Caco-2 (cell line): ENCODE results near the gene KIF2A. TPM values are rescaled to one million over a fixed set of nuclear protein-coding genes. Genes with fewer than 3 reads are reported as not detected.

Experiments
- BruUV-seq: library from RNA; stranded (reverse); fragments of 400-500 nt; replicated peaks from 2 replicates; lab custom pipeline; 2021; lab: Mats Ljungman, UMichigan
- CTCF ChIA-PET: fragments of 300-600 bp; sonication (Branson Sonifier 250); formaldehyde crosslinking; loops from one replicate; lab custom pipeline; 2022; ENCODE audit warnings: antibody characterized with exemption; lab: Charles Lee
- POLR2A ChIA-PET: fragments of 300-600 bp; sonication (Branson Sonifier 250); formaldehyde crosslinking; loops from one replicate; lab custom pipeline; 2022; ENCODE audit warnings: antibody characterized with exemption; lab: Charles Lee
- DNase-seq, 2 experiments: peaks; one replicate each; pipeline versions ENCODE4 v3.0.0 to v3.0.0-alpha.2; 2020 to 2022
- H3K27me3 ChIP-seq: replicated peaks from 2 replicates; pipeline ENCODE4 v1.6.0; 2011; ENCODE audit warnings: low read length; ENCODE audit not compliant: control insufficient read depth, insufficient read depth
- H3K36me3 ChIP-seq: 2 replicates; pipeline ENCODE4 v1.5.1; 2011; ENCODE audit warnings: low read length; ENCODE audit not compliant: control insufficient read depth, insufficient read depth
- H3K4me1 ChIP-seq: fragments of 250-450 bp; sonication (Bioruptor Pico); 2 replicates; pipeline ENCODE4 v1.5.1; 2020; ENCODE audit warnings: mild to moderate bottlenecking
- H3K4me3 ChIP-seq: 2 replicates; pipeline ENCODE4 v1.5.1; 2011; ENCODE audit warnings: low read depth, mild to moderate bottlenecking, control low read depth, low read length
- H3K9me3 ChIP-seq: fragments of 250-450 bp; sonication (Bioruptor Pico); 2 replicates; pipeline ENCODE4 v1.5.1; 2020; ENCODE audit warnings: mild to moderate bottlenecking, moderate library complexity
- H3K27ac Mint-ChIP-seq: one replicate; pipeline ENCODE4 v1.8.0; 2022; ENCODE audit warnings: mixed read lengths; ENCODE audit not compliant: unreplicated experiment
- H3K27me3 Mint-ChIP-seq: one replicate; pipeline ENCODE4 v1.8.0; 2022; ENCODE audit warnings: mixed read lengths; ENCODE audit not compliant: insufficient read depth, unreplicated experiment
- H3K36me3 Mint-ChIP-seq: one replicate; pipeline ENCODE4 v1.8.0; 2022; ENCODE audit warnings: mild to moderate bottlenecking, mixed read lengths; ENCODE audit not compliant: insufficient read depth, unreplicated experiment
- H3K4me1 Mint-ChIP-seq: one replicate; pipeline ENCODE4 v1.8.0; 2022; ENCODE audit warnings: low read depth, mixed read lengths; ENCODE audit not compliant: unreplicated experiment
- H3K4me3 Mint-ChIP-seq: one replicate; pipeline ENCODE4 v1.8.0; 2022; ENCODE audit warnings: mild to moderate bottlenecking, moderate library complexity, mixed read lengths; ENCODE audit not compliant: unreplicated experiment
- H3K9me3 Mint-ChIP-seq: one replicate; pipeline ENCODE4 v1.8.0; 2022; ENCODE audit warnings: mixed read lengths; ENCODE audit not compliant: unreplicated experiment
- CTCF ChIP-seq, 2 experiments: fragments of 200-600 bp in 1 of 2; IDR thresholded peaks; 1 replicate in 1 of 2; 2 replicates in 1 of 2; pipeline versions ENCODE4 v1.5.1 to v1.8.0; 2011 to 2022; ENCODE audit warnings: antibody characterized with exemption in 1 of 2, control low read depth in 1 of 2, inconsistent platforms in 1 of 2, low read depth in 1 of 2, low read length in 1 of 2, mild to moderate bottlenecking in 1 of 2, moderate library complexity in 1 of 2; ENCODE audit not compliant: insufficient read depth in 1 of 2, severe bottlenecking in 1 of 2, unreplicated experiment in 1 of 2
- intact Hi-C: fragments of 100-400 bp; cut with micrococcal nuclease; formaldehyde crosslinking; loops from one replicate; pipeline ENCODE4 v1.10.0; 2022; ENCODE audit not compliant: unreplicated experiment
- total RNA-seq: library from RNA; stranded (reverse); gene quantifications from 2 replicates; pipeline ENCODE4 v1.2.3, GENCODE V29; 2022

KIF2A gene
- total RNA-seq, 1 experiment from 2014 or later = 65.6 TPM

DNA sequence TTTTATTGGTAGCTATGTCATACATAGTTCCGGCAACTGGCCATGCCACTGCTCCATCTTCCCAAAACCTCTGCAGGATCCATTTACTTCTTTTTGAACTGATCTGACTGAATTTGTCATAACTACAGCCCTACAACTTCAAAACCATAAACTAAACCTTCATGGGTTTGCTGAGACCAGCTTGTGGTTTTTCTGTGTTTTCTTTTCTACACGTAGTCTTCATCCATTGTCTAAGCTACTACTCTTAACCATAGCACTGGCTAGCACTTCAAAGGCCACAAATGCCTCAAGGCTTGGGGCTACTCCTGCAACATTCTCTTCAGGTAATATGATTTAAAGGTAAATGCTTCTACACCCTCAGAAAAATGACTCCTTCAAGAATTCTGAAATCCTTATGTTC lies 9.0 kb upstream of the KIF2A start:
- no peak overlapping the region for H3K27ac Mint-ChIP-seq
- no peaks in the 10 kb centered on the region for H3K36me3 ChIP-seq
- no peak for TF ChIP-seq CTCF (IDR thresholded peaks at IDR 0.05; ENCODE audit: insufficient read depth in 1 of 2, low read depth in 1 of 2, low read length in 1 of 2, severe bottlenecking in 1 of 2, unreplicated experiment in 1 of 2)

DNA sequence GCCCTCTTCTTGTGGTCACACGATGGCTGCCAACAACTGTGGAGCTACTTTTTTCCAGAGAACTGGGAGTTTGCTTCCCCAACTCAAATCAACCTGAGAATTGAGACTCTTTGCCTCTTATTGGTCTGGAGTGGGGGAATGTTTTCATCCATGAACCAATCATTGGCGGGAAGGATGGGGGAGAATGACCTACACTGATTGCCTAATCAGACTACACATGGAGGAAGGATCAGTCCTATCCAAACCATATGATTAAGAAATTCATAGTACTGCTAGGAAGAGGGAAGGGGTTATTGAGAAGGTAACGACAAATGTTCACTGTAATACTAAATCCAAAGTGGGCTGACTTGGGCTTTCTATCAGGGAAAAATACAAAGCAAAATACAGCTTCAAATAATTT lies 7.9 kb upstream of the KIF2A start:
- TF ChIP-seq CTCF (IDR thresholded peaks at IDR 0.05; ENCODE audit: insufficient read depth in 1 of 2, low read depth in 1 of 2, low read length in 1 of 2, severe bottlenecking in 1 of 2, unreplicated experiment in 1 of 2) = no peak
- peaks cover 2% of the 10 kb centered on the region for H3K9me3 Mint-ChIP-seq
- CTCF ChIA-PET = interaction anchor here (1.4 kb wide), 1 partner anchor 8 kb away, joined by 4 read pairs; the partner anchor contains the start of gene KIF2A
- Histone ChIP-seq H3K27me3 (no peaks in the 10 kb centered on the region), H3K4me1 (no peaks in the 10 kb centered on the region), H3K4me3 (no peak overlapping the region), H3K9me3 (no peaks in the 10 kb centered on the region), H3K36me3 (no peaks in the 10 kb centered on the region)
- H3K27me3 Mint-ChIP-seq = no peaks in the 10 kb centered on the region
- no peak overlapping the region for H3K27ac Mint-ChIP-seq
- BruUV-seq = no TSS peak
- DNase-seq = no peak
- no peaks in the 10 kb centered on the region for H3K36me3 Mint-ChIP-seq
- intact Hi-C loops = no loop called here
- no peaks in the 10 kb centered on the region for H3K4me1 Mint-ChIP-seq
- no peak overlapping the region for H3K4me3 Mint-ChIP-seq
- POLR2A ChIA-PET = interaction anchor here (0.7 kb wide), 1 partner anchor 106 kb away, joined by 3 read pairs; the partner anchor contains the start of gene DIMT1

More for the DNA sequence above, 9.0 kb upstream of the KIF2A start:
- no peak for DNase-seq
- Histone ChIP-seq H3K27me3 (no peaks in the 10 kb centered on the region), H3K9me3 (no peaks in the 10 kb centered on the region), H3K4me1 (no peaks in the 10 kb centered on the region), H3K4me3 (no peak overlapping the region)
- H3K9me3 Mint-ChIP-seq = peaks cover 11% of the 10 kb centered on the region
- H3K36me3 Mint-ChIP-seq = no peaks in the 10 kb centered on the region
- no TSS peak for BruUV-seq
- ChIA-PET POLR2A (interaction anchor here (0.5 kb wide), 1 partner anchor 115 kb away, joined by 3 read pairs; no protein-coding TSS in a partner anchor), CTCF (interaction anchor here (1.4 kb wide), 1 partner anchor 9 kb away, joined by 4 read pairs; the partner anchor contains the start of gene KIF2A)
- H3K4me3 Mint-ChIP-seq = no peak overlapping the region
- no peaks in the 10 kb centered on the region for H3K4me1 Mint-ChIP-seq
- intact Hi-C loops = no loop called here
- H3K27me3 Mint-ChIP-seq = no peaks in the 10 kb centered on the region

GRCh38 chr5:62299101-62299500 lies 6.9 kb upstream of the KIF2A start:
- H3K4me1 Mint-ChIP-seq = no peaks in the 10 kb centered on the region
- intact Hi-C loops = no loop called here
- no peaks in the 10 kb centered on the region for H3K27me3 ChIP-seq
- H3K9me3 ChIP-seq = no peaks in the 10 kb centered on the region
- no peaks in the 10 kb centered on the region for H3K27me3 Mint-ChIP-seq
- no peaks in the 10 kb centered on the region for H3K4me1 ChIP-seq
- H3K36me3 ChIP-seq = no peaks in the 10 kb centered on the region
- H3K36me3 Mint-ChIP-seq = no peaks in the 10 kb centered on the region
- ChIA-PET POLR2A (no interaction called here), CTCF (no interaction called here)
- no peak overlapping the region for H3K4me3 ChIP-seq
- TF ChIP-seq CTCF (IDR thresholded peaks at IDR 0.05; ENCODE audit: insufficient read depth in 1 of 2, low read depth in 1 of 2, low read length in 1 of 2, severe bottlenecking in 1 of 2, unreplicated experiment in 1 of 2) = no peak
- no peak overlapping the region for H3K27ac Mint-ChIP-seq
- H3K9me3 Mint-ChIP-seq = no peaks in the 10 kb centered on the region
- no peak overlapping the region for H3K4me3 Mint-ChIP-seq
- DNase-seq = no peak
- BruUV-seq = no TSS peak
